HFFc6 (cell line): ENCODE data around the gene PLSCR4. TPM values are rescaled to one million over a fixed set of nuclear protein-coding genes. Genes with fewer than 3 reads are reported as not detected.

ENCODE experiments used
- DNase-seq: peaks from one replicate; pipeline ENCODE4 v3.0.0-alpha.2; 2018
- H3K27ac Mint-ChIP-seq: 2 replicates; pipeline ENCODE4 v1.8.0; 2020; ENCODE audit warnings: mild to moderate bottlenecking, mixed read lengths
- H3K27me3 Mint-ChIP-seq: 2 replicates; pipeline ENCODE4 v1.8.0; 2021; ENCODE audit warnings: mild to moderate bottlenecking, moderate library complexity, mixed read lengths; ENCODE audit not compliant: insufficient read depth
- H3K36me3 Mint-ChIP-seq: 2 replicates; pipeline ENCODE4 v1.8.0; 2021; ENCODE audit warnings: low read depth, mixed read lengths
- H3K4me1 Mint-ChIP-seq: 2 replicates; pipeline ENCODE4 v1.8.0; 2020; ENCODE audit warnings: low read depth, mixed read lengths
- H3K4me3 Mint-ChIP-seq: 2 replicates; pipeline ENCODE4 v1.8.0; 2020; ENCODE audit warnings: mild to moderate bottlenecking, moderate library complexity, mixed read lengths
- H3K9me3 Mint-ChIP-seq: 2 replicates; pipeline ENCODE4 v1.8.0; 2020; ENCODE audit warnings: mild to moderate bottlenecking, mixed read lengths
- total RNA-seq, 6 experiments: library from RNA; stranded (reverse); fragmentation: NEBNext Ultra II Directional; extraction: Animal tissue kit (Norgen Biotek cat#: 25700); gene quantifications; 2 replicates in 1 of 6; 3 replicates in 5 of 6; pipeline ENCODE4 v1.2.3, GENCODE V29; 2021
- TF ChIP-seq, protein P1 (sequence below): fragments of 200-600 bp; sonication (generic); IDR thresholded peaks from 2 replicates; pipeline ENCODE4 v1.5.0; 2021; ENCODE audit warnings: antibody characterized with exemption, mild to moderate bottlenecking

The PLSCR4 gene
- total RNA-seq, 6 experiments from 2014 or later, result 6.7 to 11.9 (median 9.8) TPM

DNA sequence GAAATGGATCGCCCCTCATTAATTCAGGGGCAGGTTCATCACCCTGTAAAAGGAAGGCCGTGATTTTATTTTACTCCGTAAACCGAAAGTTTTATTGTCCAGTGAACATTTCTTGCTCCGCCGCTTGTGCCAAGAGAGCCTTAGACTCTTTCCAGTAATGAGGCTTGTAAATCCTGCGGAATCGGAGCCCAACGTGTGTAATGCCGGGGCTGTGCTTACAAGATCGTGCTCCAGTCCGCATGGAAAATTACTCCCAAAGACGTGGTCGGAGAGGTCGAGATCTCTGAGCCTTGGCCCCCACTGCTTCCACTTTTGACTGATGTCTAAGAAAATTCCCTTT lies 89.3 kb downstream of the PLSCR4 start:
- peak; percentile 70 for DNase-seq
- TF ChIP-seq, protein P1, sequence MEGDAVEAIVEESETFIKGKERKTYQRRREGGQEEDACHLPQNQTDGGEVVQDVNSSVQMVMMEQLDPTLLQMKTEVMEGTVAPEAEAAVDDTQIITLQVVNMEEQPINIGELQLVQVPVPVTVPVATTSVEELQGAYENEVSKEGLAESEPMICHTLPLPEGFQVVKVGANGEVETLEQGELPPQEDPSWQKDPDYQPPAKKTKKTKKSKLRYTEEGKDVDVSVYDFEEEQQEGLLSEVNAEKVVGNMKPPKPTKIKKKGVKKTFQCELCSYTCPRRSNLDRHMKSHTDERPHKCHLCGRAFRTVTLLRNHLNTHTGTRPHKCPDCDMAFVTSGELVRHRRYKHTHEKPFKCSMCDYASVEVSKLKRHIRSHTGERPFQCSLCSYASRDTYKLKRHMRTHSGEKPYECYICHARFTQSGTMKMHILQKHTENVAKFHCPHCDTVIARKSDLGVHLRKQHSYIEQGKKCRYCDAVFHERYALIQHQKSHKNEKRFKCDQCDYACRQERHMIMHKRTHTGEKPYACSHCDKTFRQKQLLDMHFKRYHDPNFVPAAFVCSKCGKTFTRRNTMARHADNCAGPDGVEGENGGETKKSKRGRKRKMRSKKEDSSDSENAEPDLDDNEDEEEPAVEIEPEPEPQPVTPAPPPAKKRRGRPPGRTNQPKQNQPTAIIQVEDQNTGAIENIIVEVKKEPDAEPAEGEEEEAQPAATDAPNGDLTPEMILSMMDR, result no peak
- Mint-ChIP-seq H3K27me3 (peaks cover 1% of the 10 kb centered on the region), H3K9me3 (no peaks in the 10 kb centered on the region), H3K27ac (peak overlapping the region; percentile 92), H3K4me1 (peaks cover 79% of the 10 kb centered on the region), H3K4me3 (peak overlapping the region; percentile 96), H3K36me3 (peaks cover 10% of the 10 kb centered on the region; the same call in 1 of the 2 replicates)

DNA sequence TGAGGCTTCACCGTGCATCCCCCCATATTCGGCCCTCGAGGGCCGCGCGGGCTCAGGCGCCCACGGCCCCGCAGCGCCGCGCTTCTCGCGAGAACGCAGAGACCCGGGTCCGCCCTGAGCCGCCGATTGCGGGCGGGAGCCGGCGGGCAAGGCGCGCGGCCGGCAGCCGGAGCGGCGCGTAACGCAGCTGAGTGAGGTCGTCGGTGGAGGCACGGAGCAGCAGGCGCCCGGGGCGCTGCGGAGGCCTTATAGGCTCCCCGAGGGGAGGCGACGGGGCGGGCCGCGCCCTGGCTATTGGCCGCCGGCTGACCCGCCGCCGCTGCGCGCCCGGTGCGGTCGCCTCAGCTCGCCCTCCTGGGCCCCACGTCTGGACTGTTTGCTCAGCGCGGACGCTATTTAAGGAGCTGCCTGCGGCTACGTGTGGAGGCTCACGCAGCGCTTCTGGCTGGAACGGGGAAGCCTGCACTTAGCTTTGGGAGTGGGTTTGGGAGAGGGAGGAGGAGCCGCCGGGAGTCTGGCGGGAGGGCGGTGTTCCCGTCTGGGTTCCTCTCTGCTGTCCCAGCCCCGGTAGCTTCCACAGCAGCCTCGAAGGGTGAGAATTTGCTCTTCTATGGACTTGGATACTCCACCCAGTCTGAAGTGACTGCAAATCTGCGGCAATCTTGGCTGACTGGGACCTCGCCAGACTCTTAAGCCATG lies 89.8 kb downstream of the PLSCR4 start, which contains the start of gene PLOD2:
TSS of gene PLOD2 (minus strand) at position 221 of the 699 bp plus-strand sequence. CDS start at position 26, 195 bp downstream.
- Mint-ChIP-seq H3K36me3 (peaks cover 10% of the 10 kb centered on the region; the same call in 1 of the 2 replicates), H3K27ac (peak within 1 kb of the TSS; percentile 92), H3K4me3 (peak within 1 kb of the TSS; percentile 96), H3K9me3 (no peaks in the 10 kb centered on the region), H3K27me3 (peaks cover 3% of the 10 kb centered on the region), H3K4me1 (peaks cover 79% of the 10 kb centered on the region)
- DNase-seq, result peak; percentile 85
- TF ChIP-seq, protein P1, result no peak

DNA sequence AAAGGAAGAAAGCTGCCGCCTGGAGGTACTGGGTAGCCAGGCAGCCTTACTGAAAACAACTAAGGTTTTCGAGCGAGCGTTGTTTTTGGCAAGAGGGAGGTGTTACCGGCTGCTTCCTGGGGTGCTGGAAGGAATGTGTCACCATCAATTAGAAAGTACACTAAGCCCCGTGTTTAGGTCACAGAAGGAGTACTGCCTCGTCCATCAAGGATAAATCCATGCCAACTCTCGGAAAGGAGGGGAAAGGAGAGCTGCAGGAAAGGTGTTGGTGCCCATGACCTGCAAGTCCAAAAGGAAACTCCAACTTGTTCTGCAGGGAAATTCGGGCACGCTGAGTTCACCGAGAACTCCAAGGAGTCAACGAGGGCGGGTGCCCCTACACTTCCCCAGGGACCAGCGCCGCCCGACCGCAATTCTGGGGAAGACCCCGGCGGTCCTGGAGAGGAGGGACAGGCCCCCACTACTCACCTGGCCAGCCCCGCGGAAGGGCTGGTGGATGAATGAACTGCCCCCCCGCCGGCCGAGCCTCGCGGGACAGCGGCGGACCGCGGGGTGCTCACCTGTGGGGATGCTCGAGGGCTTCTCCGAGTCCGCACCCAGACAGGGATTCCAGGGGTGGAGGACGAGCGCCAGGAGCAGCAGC lies 90.5 kb downstream of the PLSCR4 start:
- Mint-ChIP-seq H3K4me3 (peak overlapping the region; percentile 96), H3K36me3 (peaks cover 10% of the 10 kb centered on the region; the same call in 1 of the 2 replicates), H3K9me3 (no peaks in the 10 kb centered on the region), H3K27me3 (peaks cover 3% of the 10 kb centered on the region), H3K4me1 (peaks cover 77% of the 10 kb centered on the region), H3K27ac (peak overlapping the region; percentile 87)
- peak; percentile 85 for DNase-seq
- TF ChIP-seq, protein P1, result peak; percentile 74

DNA sequence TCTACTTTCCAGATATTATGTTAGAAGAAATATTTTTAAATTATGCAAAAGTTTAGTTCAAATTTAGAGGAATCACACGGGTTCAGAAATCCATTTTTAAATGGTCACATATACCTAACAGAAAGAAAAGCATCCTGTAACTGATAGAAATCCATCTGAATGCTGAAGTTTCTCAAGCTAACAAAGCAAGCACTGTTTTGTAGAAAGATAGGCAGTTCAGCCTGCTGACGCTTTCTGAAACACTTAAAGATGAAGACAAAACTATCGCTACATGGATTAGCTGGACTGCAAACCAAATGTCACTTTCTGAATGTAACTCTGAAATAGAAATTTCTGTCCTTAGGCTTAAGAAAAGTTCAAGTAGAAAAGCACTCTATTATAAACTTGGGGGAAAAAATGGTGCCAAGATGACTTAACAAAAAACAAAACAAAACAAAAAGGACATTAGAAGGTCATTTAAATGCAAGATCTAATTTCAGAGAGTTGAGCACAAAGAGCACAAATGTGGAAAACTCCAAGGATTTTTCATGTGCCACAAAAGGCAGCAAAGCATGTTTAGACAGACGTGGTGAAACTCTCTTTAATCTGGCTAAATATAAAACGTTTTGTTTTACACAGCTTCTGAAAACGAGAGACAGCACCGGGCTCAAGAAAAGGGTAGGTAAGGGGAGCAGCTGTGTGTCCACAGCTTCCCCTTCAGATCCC lies 91.1 kb downstream of the PLSCR4 start:
- Mint-ChIP-seq H3K36me3 (peaks cover 10% of the 10 kb centered on the region; the same call in 1 of the 2 replicates), H3K27me3 (peaks cover 3% of the 10 kb centered on the region), H3K27ac (peak overlapping the region; percentile 87), H3K4me3 (peak overlapping the region; percentile 96), H3K9me3 (no peaks in the 10 kb centered on the region), H3K4me1 (peaks cover 71% of the 10 kb centered on the region)
- TF ChIP-seq, protein P1, result no peak
- DNase-seq, result no peak

DNA sequence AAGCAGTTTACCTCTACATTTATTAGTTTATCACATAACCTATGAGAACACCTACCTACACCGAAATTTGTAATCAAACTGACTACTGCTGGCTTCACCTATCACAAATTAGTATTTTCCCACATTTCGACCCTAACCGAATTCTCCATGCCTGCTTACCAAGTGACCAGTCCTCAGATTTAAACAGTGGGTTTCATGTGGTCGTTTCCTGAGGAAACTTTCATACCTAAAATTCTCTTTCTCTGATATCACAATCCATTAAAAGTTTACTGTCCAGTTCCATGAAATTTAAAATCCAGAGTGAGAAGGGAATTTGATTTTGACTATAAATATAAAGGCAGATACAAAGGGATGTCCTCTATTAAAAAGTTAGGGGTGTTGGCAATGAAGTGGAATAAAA lies 91.9 kb downstream of the PLSCR4 start:
- DNase-seq, result no peak
- Mint-ChIP-seq H3K9me3 (no peaks in the 10 kb centered on the region), H3K27me3 (peaks cover 3% of the 10 kb centered on the region), H3K4me3 (peak overlapping the region; percentile 96), H3K4me1 (peaks cover 65% of the 10 kb centered on the region), H3K36me3 (peaks cover 10% of the 10 kb centered on the region; the same call in 1 of the 2 replicates), H3K27ac (peak overlapping the region; percentile 87)
- TF ChIP-seq, protein P1, result no peak
